Measurements from ENCODE around the gene KLRC1. TPM values are rescaled to one million over a fixed set of nuclear protein-coding genes. Genes with fewer than 3 reads are reported as not detected.

The KLRC1 gene
- total and polyA plus RNA-seq, 4 donors: 0.10 to 1.5 (median 1.3) TPM

- no peaks in the 10 kb centered on the region for H3K4me1 ChIP-seq (ENCODE audit: control insufficient read depth in 4 of 4, insufficient read depth in 4 of 4, low read length in 3 of 4)
- peaks cover 0 to 2% (median 0%) of the 10 kb centered on the region in 4 donors for H3K27me3 ChIP-seq (ENCODE audit: control insufficient read depth in 4 of 4, insufficient read depth in 4 of 4, low read length in 3 of 4)
- no peak overlapping the region for H3K27ac ChIP-seq (ENCODE audit: low read depth in 1 of 2, low read length in 2 of 2)
- no peak for TF ChIP-seq YY1 (IDR thresholded peaks at IDR 0.05)
- TF ChIP-seq RXRA (IDR thresholded peaks at IDR 0.05): no peak
- no peak for TF ChIP-seq ATF3 (IDR thresholded peaks at IDR 0.05)
- TF ChIP-seq CTCF (IDR thresholded peaks at IDR 0.05; ENCODE audit: low read depth, low read length, missing input control): no peak
- no peak for TF ChIP-seq ZBTB33 (IDR thresholded peaks at IDR 0.05)
- no peak for TF ChIP-seq RAD21 (IDR thresholded peaks at IDR 0.05)
- no peak for TF ChIP-seq MAX (IDR thresholded peaks at IDR 0.05)
- no peak for TF ChIP-seq TAF1 (conservative IDR thresholded peaks at IDR 0.05)
- TF ChIP-seq FOXA2 (IDR thresholded peaks at IDR 0.05): no peak
- TF ChIP-seq SP1 (IDR thresholded peaks at IDR 0.05): no peak
- DNase-seq (ENCODE audit: low spot score): no peak
- no peaks in the 10 kb centered on the region for H3K36me3 ChIP-seq (ENCODE audit: control insufficient read depth in 4 of 4, insufficient read depth in 3 of 4, low read depth in 1 of 4, low read length in 3 of 4)
- no peak overlapping the region for H3K9ac ChIP-seq (ENCODE audit: low read depth in 1 of 2, low read length in 2 of 2)
- H3K9me3 ChIP-seq (ENCODE audit: control insufficient read depth in 4 of 4, low read length in 3 of 4): peaks cover 0 to 2% (median 0%) of the 10 kb centered on the region in 4 donors
- H3K4me3 ChIP-seq (ENCODE audit: low read depth in 1 of 3, low read length in 3 of 3): no peak overlapping the region
- 94% methylated on average over 5 of the region's 5 CpGs for WGBS
These were observed 47.9 kb downstream of the KLRC1 start for GRCh38 chr12:10405294-10405693.

- no peaks in the 10 kb centered on the region for H3K4me1 ChIP-seq (ENCODE audit: control insufficient read depth in 4 of 4, insufficient read depth in 4 of 4, low read length in 3 of 4)
- no peak for DNase-seq (ENCODE audit: low spot score)
- peaks cover 0 to 2% (median 0%) of the 10 kb centered on the region in 4 donors for H3K9me3 ChIP-seq (ENCODE audit: control insufficient read depth in 4 of 4, low read length in 3 of 4)
- H3K27ac ChIP-seq (ENCODE audit: low read depth in 1 of 2, low read length in 2 of 2): no peak overlapping the region
- TF ChIP-seq EGR1 (IDR thresholded peaks at IDR 0.05; ENCODE audit: low read depth in 2 of 2) (no peak), JUND (IDR thresholded peaks at IDR 0.05) (no peak), GABPA (IDR thresholded peaks at IDR 0.05 in 1 of 2, conservative IDR thresholded peaks at IDR 0.05 in 1 of 2) (no peak), RXRA (IDR thresholded peaks at IDR 0.05) (no peak), FOXA1 (IDR thresholded peaks at IDR 0.05) (no peak), NR2F2 (IDR thresholded peaks at IDR 0.05) (no peak), HNF4G (IDR thresholded peaks at IDR 0.05) (no peak), ATF3 (IDR thresholded peaks at IDR 0.05) (no peak), FOXA2 (IDR thresholded peaks at IDR 0.05) (no peak), HNF4A (conservative IDR thresholded peaks at IDR 0.05) (no peak), RAD21 (IDR thresholded peaks at IDR 0.05) (no peak), REST (IDR thresholded peaks at IDR 0.05) (no peak), ZBTB33 (IDR thresholded peaks at IDR 0.05) (no peak), SP1 (IDR thresholded peaks at IDR 0.05) (no peak), YY1 (IDR thresholded peaks at IDR 0.05) (no peak), MAX (IDR thresholded peaks at IDR 0.05) (no peak)
- H3K9ac ChIP-seq (ENCODE audit: low read depth in 1 of 2, low read length in 2 of 2): no peak overlapping the region
- H3K36me3 ChIP-seq (ENCODE audit: control insufficient read depth in 4 of 4, insufficient read depth in 3 of 4, low read depth in 1 of 4, low read length in 3 of 4): no peaks in the 10 kb centered on the region
- no peak overlapping the region for H3K4me3 ChIP-seq (ENCODE audit: low read depth in 1 of 3, low read length in 3 of 3)
- peaks cover 0 to 2% (median 0%) of the 10 kb centered on the region in 4 donors for H3K27me3 ChIP-seq (ENCODE audit: control insufficient read depth in 4 of 4, insufficient read depth in 4 of 4, low read length in 3 of 4)
These were observed 48.4 kb downstream of the KLRC1 start for GRCh38 chr12:10404798-10405197.

All from liver (tissue), 9 donors.